Ovary (tissue), 9 donors: Measurements from ENCODE around the gene CBX2. TPM values are rescaled to one million over a fixed set of nuclear protein-coding genes. Genes with fewer than 3 reads are reported as not detected.

Experiments used
- DNase-seq, 5 donors: peaks; one replicate each; pipeline ENCODE4 v3.0.0-alpha.2; 2019 to 2020
- H3K27ac ChIP-seq, 2 donors: fragments of 200-600 bp; one replicate each; pipeline versions ENCODE4 v1.5.1 to v1.8.0; 2019 to 2022
- H3K27me3 ChIP-seq: fragments of 200-600 bp; one replicate; pipeline ENCODE4 v1.8.0; 2022
- H3K36me3 ChIP-seq: fragments of 200-600 bp; sonication (generic); one replicate; pipeline ENCODE4 v1.5.1; 2019
- H3K4me1 ChIP-seq: one replicate; pipeline ENCODE4 v1.8.1; 2013; ENCODE audit warnings: mild to moderate bottlenecking, moderate library complexity; ENCODE audit not compliant: insufficient read depth
- H3K4me3 ChIP-seq: fragments of 200-600 bp; sonication (generic); one replicate; pipeline ENCODE4 v1.5.1; 2017
- H3K9me3 ChIP-seq, 2 donors: fragments of 200-600 bp in 1 of 2; sonication (generic) in 1 of 2; one replicate each; pipeline versions ENCODE4 v1.5.1 to v1.8.1; 2013 to 2019; ENCODE audit warnings: mild to moderate bottlenecking in 1 of 2, moderate library complexity in 1 of 2
- CTCF ChIP-seq, 3 donors: fragments of 450-650 bp in 2 of 3; fragments of 200-600 bp in 1 of 3; IDR thresholded peaks; one replicate each; pipeline versions ENCODE4 v1.5.1 to v1.8.0; 2016 to 2022; ENCODE audit warnings: antibody characterized with exemption in 3 of 3, mild to moderate bottlenecking in 1 of 3
- EP300 ChIP-seq: sonication (generic); formaldehyde crosslinking; IDR thresholded peaks from one replicate; pipeline ENCODE4 v1.6.1; 2017; ENCODE audit warnings: antibody characterized with exemption
- POLR2A ChIP-seq: fragments of 450-650 bp; IDR thresholded peaks from one replicate; pipeline ENCODE4 v1.6.1; 2017; ENCODE audit warnings: antibody characterized with exemption, mild to moderate bottlenecking, moderate library complexity
- WGBS, 3 donors: extraction: QIAGEN DNeasy Blood & Tissue Kit in 1 of 3; methylation state at CpG; one replicate each; pipeline versions ENCODE4 v1.1.5 to v1.1.7; 2013 to 2017; 5-methylcytosine and 5-hydroxymethylcytosine counted together
- intact Hi-C, 4 donors: fragments of 100-400 bp; cut with DNase I; formaldehyde crosslinking; loops; one replicate each; pipeline versions ENCODE4 v1.11.0 to v1.15.1; 2022 to 2023
- polyA plus RNA-seq, 2 donors: library from polyadenylated mRNA; stranded (reverse); fragments of 200-250 nt in 1 of 2; fragments of 350-450 nt in 1 of 2; fragmentation: Illumina TruSeq in 1 of 2; extraction: RNeasy Lipid Tissue Mini Kit (QIAGEN cat#74804) in 1 of 2; gene quantifications; one replicate each; pipeline ENCODE4 v1.2.3, GENCODE V29; 2013 to 2014
- total RNA-seq, 7 donors: library from RNA; depleted of rRNA in 2 of 7; stranded (reverse); fragments of >200 nt in 2 of 7; fragmentation: NEBNext Ultra II Directional in 3 of 7; extraction: Animal tissue kit (Norgen Biotek cat#: 25700) in 3 of 7; gene quantifications; one replicate each; pipeline versions ENCODE4 v1.1.0 to v1.2.4, GENCODE V29; 2016 to 2023
- donor health status: DM: no; HTN: no; CAD: no; lungs with moderate emphysema.
- donor health status: DM: no; HTN: no; CAD: no.
- donor health status: Bipolar disorder and iron deficiency.
- donor health status: DM: yes; HTN: yes; CAD: no.
- donor health status: DM: no; HTN: no; CAD: no.
- donor health status: DM: yes; HTN: yes; CAD: no.

Gene CBX2
- total and polyA plus RNA-seq, 9 donors, result 0.92 to 5.7 (median 4.7) TPM

- H3K27ac ChIP-seq, result no peak overlapping the region
Observed at GRCh38 chr17:79748295-79749099, 29.5 kb upstream of the CBX2 start.

GRCh38 chr17:79749156-79749815, 28.7 kb upstream of the CBX2 start:
- TF ChIP-seq POLR2A (no peak), EP300 (no peak), CTCF (IDR thresholded peaks at IDR 0.05) (no peak)
- DNase-seq, result no peak
- H3K9me3 ChIP-seq, result no peaks in the 10 kb centered on the region
- WGBS, 3 donors, result 28 to 33% (median 33%) methylated on average over 3 of the region's 3 CpGs
- peaks cover 6% of the 10 kb centered on the region for H3K27me3 ChIP-seq
- H3K27ac ChIP-seq, result no peak overlapping the region
- H3K36me3 ChIP-seq, result no peaks in the 10 kb centered on the region
- H3K4me1 ChIP-seq, result no peaks in the 10 kb centered on the region
- H3K4me3 ChIP-seq, result no peak overlapping the region
- intact Hi-C loops, result loop anchor here in 1 of 4 donors (10.0 kb wide), 1 partner anchor 166 kb away; no protein-coding TSS in a partner anchor

More at GRCh38 chr17:79748295-79749099, 29.5 kb upstream of the CBX2 start:
- intact Hi-C loops, result loop anchor here in 1 of 4 donors (10.0 kb wide), 1 partner anchor 166 kb away; no protein-coding TSS in a partner anchor
- no peak for DNase-seq
- no peaks in the 10 kb centered on the region for H3K4me1 ChIP-seq
- H3K4me3 ChIP-seq, result no peak overlapping the region
- 5 to 8% (median 6%) methylated on average over 29 to 55 of the region's 55 CpGs for WGBS, 3 donors
- H3K9me3 ChIP-seq, result no peaks in the 10 kb centered on the region
- TF ChIP-seq POLR2A (no peak), CTCF (IDR thresholded peaks at IDR 0.05) (no peak), EP300 (no peak)
- H3K27me3 ChIP-seq, result peaks cover 6% of the 10 kb centered on the region
- H3K36me3 ChIP-seq, result no peaks in the 10 kb centered on the region

- H3K9me3 ChIP-seq, result no peaks in the 10 kb centered on the region
- peaks cover 6% of the 10 kb centered on the region for H3K27me3 ChIP-seq
- no peak for DNase-seq
- no peaks in the 10 kb centered on the region for H3K36me3 ChIP-seq
- TF ChIP-seq CTCF (IDR thresholded peaks at IDR 0.05), result no peak
- TF ChIP-seq POLR2A, result no peak
- TF ChIP-seq EP300, result no peak
- 51 to 60% (median 52%) methylated on average over 3 of the region's 3 CpGs for WGBS, 3 donors
- intact Hi-C loops, result loop anchor here in 1 of 4 donors (10.0 kb wide), 1 partner anchor 165 kb away; no protein-coding TSS in a partner anchor
- peaks cover 2% of the 10 kb centered on the region for H3K4me1 ChIP-seq
- no peak overlapping the region for H3K4me3 ChIP-seq
- H3K27ac ChIP-seq, result no peak overlapping the region
Observed at GRCh38 chr17:79749958-79750357, 28.0 kb upstream of the CBX2 start.

- no peak for DNase-seq
- Histone ChIP-seq H3K9me3 (no peaks in the 10 kb centered on the region), H3K27ac (no peak overlapping the region), H3K4me3 (no peak overlapping the region), H3K36me3 (no peaks in the 10 kb centered on the region), H3K27me3 (peaks cover 6% of the 10 kb centered on the region), H3K4me1 (peaks cover 2% of the 10 kb centered on the region)
- intact Hi-C loops, result no loop called here
- 65 to 76% (median 70%) methylated on average over 13 of the region's 13 CpGs for WGBS, 3 donors
- TF ChIP-seq EP300, result no peak
- no peak for TF ChIP-seq CTCF (IDR thresholded peaks at IDR 0.05)
- TF ChIP-seq POLR2A, result no peak
Observed at GRCh38 chr17:79750650-79751545, 27.1 kb upstream of the CBX2 start.
